CD14-positive monocyte (primary cell): ENCODE measurements around the gene TERT. TPM values are rescaled to one million over a fixed set of nuclear protein-coding genes. Genes with fewer than 3 reads are reported as not detected.

Source experiments
- DNase-seq, 3 donors: peaks; one replicate each; pipeline ENCODE4 v3.0.0-alpha.2; 2011 to 2022
- H2AFZ ChIP-seq: 2 replicates; pipeline ENCODE4 v1.6.0; 2012; ENCODE audit warnings: mild to moderate bottlenecking, low read depth, low read length, inconsistent platforms; ENCODE audit not compliant: insufficient read depth, poor library complexity, severe bottlenecking
- H3K27ac ChIP-seq, 2 donors: 1 replicate in 1 of 2; 2 replicates in 1 of 2; pipeline ENCODE4 v1.5.1; 2012 to 2013; ENCODE audit warnings: low read length in 2 of 2, control low read depth in 1 of 2, inconsistent platforms in 1 of 2, low read depth in 1 of 2, mild to moderate bottlenecking in 1 of 2
- H3K27me3 ChIP-seq, 2 donors: one replicate each; pipeline versions ENCODE4 v1.6.0 to v1.6.1; 2011 to 2013; ENCODE audit warnings: low read length in 2 of 2; ENCODE audit not compliant: control insufficient read depth in 2 of 2, insufficient read depth in 2 of 2
- H3K36me3 ChIP-seq, 2 donors: replicated peaks in 1 of 2; 1 replicate in 1 of 2; 2 replicates in 1 of 2; pipeline versions ENCODE4 v1.5.1 to v1.6.1; 2012 to 2013; ENCODE audit warnings: low read length in 2 of 2, control low read depth in 1 of 2, inconsistent platforms in 1 of 2, mild to moderate bottlenecking in 1 of 2; ENCODE audit not compliant: insufficient read depth in 2 of 2, control insufficient read depth in 1 of 2
- H3K4me1 ChIP-seq, 2 donors: 1 replicate in 1 of 2; 2 replicates in 1 of 2; pipeline versions ENCODE4 v1.5.1 to v1.6.1; 2012 to 2013; ENCODE audit warnings: low read length in 2 of 2, control low read depth in 1 of 2, inconsistent platforms in 1 of 2, mild to moderate bottlenecking in 1 of 2, moderate library complexity in 1 of 2; ENCODE audit not compliant: insufficient read depth in 2 of 2, control insufficient read depth in 1 of 2
- H3K4me2 ChIP-seq: replicated peaks from 2 replicates; pipeline ENCODE3; 2012; ENCODE audit warnings: low read length, moderate library complexity, mild to moderate bottlenecking; ENCODE audit not compliant: poor library complexity, severe bottlenecking; ENCODE audit errors: extremely low read depth
- H3K4me3 ChIP-seq, 3 experiments: fragments of 200-600 bp in 1 of 3; sonication (generic) in 1 of 3; replicated peaks in 1 of 3; 1 replicate in 2 of 3; 2 replicates in 1 of 3; pipeline ENCODE4 v1.5.1; 2011 to 2013; ENCODE audit warnings: low read length in 3 of 3, mild to moderate bottlenecking in 3 of 3, control low read depth in 2 of 3, low read depth in 2 of 3, inconsistent platforms in 1 of 3, moderate library complexity in 1 of 3
- H3K79me2 ChIP-seq: 2 replicates; pipeline ENCODE4 v1.6.0; 2012; ENCODE audit warnings: mild to moderate bottlenecking, control low read depth, inconsistent platforms, low read length, moderate library complexity; ENCODE audit not compliant: insufficient read depth
- H3K9ac ChIP-seq: 2 replicates; pipeline ENCODE4 v1.6.0; 2017; ENCODE audit warnings: low read length, mild to moderate bottlenecking; ENCODE audit not compliant: insufficient read depth, poor library complexity, severe bottlenecking
- H3K9me3 ChIP-seq, 2 donors: replicated peaks in 1 of 2; 1 replicate in 1 of 2; 2 replicates in 1 of 2; pipeline versions ENCODE4 v1.5.1 to v1.6.1; 2012 to 2013; ENCODE audit warnings: low read length in 2 of 2, control low read depth in 1 of 2; ENCODE audit not compliant: control insufficient read depth in 1 of 2, insufficient read depth in 1 of 2
- H4K20me1 ChIP-seq: 2 replicates; pipeline ENCODE4 v1.6.0; 2012; ENCODE audit warnings: mild to moderate bottlenecking, low read length, control low read depth, moderate library complexity; ENCODE audit not compliant: insufficient read depth
- H3K27ac Mint-ChIP-seq, 7 donors: one replicate each; pipeline ENCODE4 v1.8.0; 2020; ENCODE audit warnings: mild to moderate bottlenecking in 7 of 7, mixed read lengths in 7 of 7, moderate library complexity in 6 of 7, inconsistent platforms in 2 of 7
- H3K27me3 Mint-ChIP-seq, 3 donors: one replicate each; pipeline ENCODE4 v1.8.0; 2021 to 2022; ENCODE audit warnings: low read depth in 3 of 3, mild to moderate bottlenecking in 3 of 3, mixed read lengths in 3 of 3, moderate library complexity in 3 of 3, inconsistent platforms in 1 of 3
- H3K36me3 Mint-ChIP-seq, 2 donors: one replicate each; pipeline ENCODE4 v1.8.0; 2020; ENCODE audit warnings: mixed read lengths in 2 of 2, inconsistent platforms in 1 of 2, mild to moderate bottlenecking in 1 of 2
- H3K4me1 Mint-ChIP-seq: one replicate; pipeline ENCODE4 v1.8.0; 2020; ENCODE audit warnings: mild to moderate bottlenecking, mixed read lengths
- H3K4me3 Mint-ChIP-seq, 2 donors: one replicate each; pipeline ENCODE4 v1.8.0; 2020; ENCODE audit warnings: mild to moderate bottlenecking in 2 of 2, mixed read lengths in 2 of 2, moderate library complexity in 1 of 2
- H3K9me3 Mint-ChIP-seq, 7 donors: one replicate each; pipeline ENCODE4 v1.8.0; 2020 to 2022; ENCODE audit warnings: mixed read lengths in 7 of 7, mild to moderate bottlenecking in 6 of 7, moderate library complexity in 6 of 7, inconsistent platforms in 2 of 7
- CTCF ChIP-seq: fragments of 200-600 bp; IDR thresholded peaks from one replicate; pipeline ENCODE4 v1.8.0; 2022; ENCODE audit warnings: antibody characterized with exemption, mild to moderate bottlenecking
- WGBS: methylation state at CpG from one replicate; pipeline ENCODE4 v1.1.5; 2013; ENCODE audit warnings: missing lambda C conversion rate; ENCODE audit not compliant: insufficient coverage; 5-methylcytosine and 5-hydroxymethylcytosine counted together
- intact Hi-C, 2 donors: fragments of 100-400 bp; cut with micrococcal nuclease; formaldehyde crosslinking; loops; one replicate each; pipeline versions ENCODE4 v1.15.0 to v1.15.1; 2023
- polyA plus RNA-seq, 3 donors: library from polyadenylated mRNA; depleted of rRNA in 1 of 3; unstranded in 2 of 3; stranded (reverse) in 1 of 3; fragments of 300-500 nt in 2 of 3; fragments of >200 nt in 1 of 3; fragmentation: Illumina TruSeq in 2 of 3; gene quantifications; 1 replicate in 2 of 3; 2 replicates in 1 of 3; pipeline ENCODE4 v1.2.3, GENCODE V29; 2012 to 2021

TERT gene
- polyA plus RNA-seq, 3 donors: not detected

- H3K4me1 Mint-ChIP-seq: no peaks in the 10 kb centered on the region
- H3K27me3 Mint-ChIP-seq: peaks cover 0 to 11% (median 9%) of the 10 kb centered on the region in 3 donors
Measured at GRCh38 chr5:1216918-1217295, 78.0 kb downstream of the TERT start.

DNA sequence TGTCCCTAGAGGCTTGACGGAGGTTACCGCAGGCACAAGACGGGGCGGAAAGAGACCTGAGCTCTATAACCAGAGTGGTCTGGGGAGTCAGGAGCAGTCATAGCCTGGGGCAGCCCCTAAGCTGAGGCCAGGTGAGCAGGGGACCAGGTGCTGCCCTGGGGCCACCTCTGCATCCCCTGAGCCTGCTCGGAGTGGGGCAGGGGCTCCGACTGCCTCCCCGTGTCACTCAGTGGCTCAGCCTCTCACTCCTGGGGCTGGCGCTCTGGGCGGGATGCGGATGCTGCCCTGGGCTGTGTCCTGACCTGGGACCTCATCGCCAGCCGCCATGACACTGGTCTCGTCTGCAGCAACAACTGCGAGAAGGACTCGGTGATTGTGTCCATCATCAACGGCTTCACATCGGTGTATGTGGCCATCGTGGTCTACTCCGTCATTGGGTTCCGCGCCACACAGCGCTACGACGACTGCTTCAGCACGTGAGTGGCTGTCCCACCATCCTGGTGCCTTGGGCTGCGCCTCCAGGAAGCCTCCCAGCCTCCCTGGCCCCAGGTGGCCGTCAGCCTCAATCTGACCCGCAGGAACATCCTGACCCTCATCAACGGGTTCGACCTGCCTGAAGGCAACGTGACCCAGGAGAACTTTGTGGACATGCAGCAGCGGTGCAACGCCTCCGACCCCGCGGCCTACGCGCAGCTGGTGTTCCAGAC, 78.5 kb downstream of the TERT start:
- H3K4me1 ChIP-seq: no peaks in the 10 kb centered on the region

More at GRCh38 chr5:1216918-1217295, 78.0 kb downstream of the TERT start:
- WGBS: 94% methylated on average over 17 of the region's 18 CpGs
- H3K9me3 Mint-ChIP-seq: peaks cover 3 to 12% (median 4%) of the 10 kb centered on the region in 7 donors
- H2AFZ ChIP-seq: no peak overlapping the region
- H3K4me2 ChIP-seq: no peak overlapping the region
- H3K36me3 ChIP-seq: no peaks in the 10 kb centered on the region
- no peak overlapping the region for H3K4me3 ChIP-seq
- H3K27ac Mint-ChIP-seq: no peak overlapping the region
- peaks cover 0 to 10% of the 10 kb centered on the region in 2 donors for H3K9me3 ChIP-seq
- no peak overlapping the region for H3K27ac ChIP-seq
- no peak overlapping the region for H3K4me3 Mint-ChIP-seq
- no peaks in the 10 kb centered on the region for H3K36me3 Mint-ChIP-seq
- H3K79me2 ChIP-seq: no peaks in the 10 kb centered on the region
- H3K9ac ChIP-seq: no peak overlapping the region
- no peak for TF ChIP-seq CTCF
- H4K20me1 ChIP-seq: no peaks in the 10 kb centered on the region
- H3K27me3 ChIP-seq: no peaks in the 10 kb centered on the region
- intact Hi-C loops: no loop called here
- no peaks in the 10 kb centered on the region for H3K4me1 ChIP-seq
- no peak for DNase-seq

More for the DNA sequence above, 78.5 kb downstream of the TERT start:
- H3K4me1 Mint-ChIP-seq: no peaks in the 10 kb centered on the region
- no peak overlapping the region for H3K27ac ChIP-seq
- peaks cover 3 to 13% (median 4%) of the 10 kb centered on the region in 7 donors for H3K9me3 Mint-ChIP-seq
- peaks cover 0 to 10% of the 10 kb centered on the region in 2 donors for H3K9me3 ChIP-seq
- no peak overlapping the region for H3K9ac ChIP-seq
- H3K4me2 ChIP-seq: no peak overlapping the region
- H3K27me3 ChIP-seq: no peaks in the 10 kb centered on the region
- no peak overlapping the region for H3K27ac Mint-ChIP-seq
- H3K4me3 ChIP-seq: no peak overlapping the region
- H3K4me3 Mint-ChIP-seq: no peak overlapping the region
- DNase-seq: no peak
- H3K79me2 ChIP-seq: no peaks in the 10 kb centered on the region
- H3K36me3 ChIP-seq: no peaks in the 10 kb centered on the region
- H4K20me1 ChIP-seq: no peaks in the 10 kb centered on the region
- H3K27me3 Mint-ChIP-seq: peaks cover 0 to 11% (median 8%) of the 10 kb centered on the region in 3 donors
- no peak overlapping the region for H2AFZ ChIP-seq
- no peak for TF ChIP-seq CTCF
- H3K36me3 Mint-ChIP-seq: no peaks in the 10 kb centered on the region
- intact Hi-C loops: no loop called here
- 96% methylated on average over 38 of the region's 38 CpGs for WGBS
